ENCODE results near the gene ERCC5. TPM values are rescaled to one million over a fixed set of nuclear protein-coding genes. Genes with fewer than 3 reads are reported as not detected.

The ERCC5 gene
- total and polyA plus RNA-seq, 9 of the 15 experiments (the other 6 are each of a cell fraction or from before 2014, with no cell fraction given), result 7.4 to 43.1 (median 33.9) TPM

GRCh38 chr13:102905905-102906771 is 60.3 kb downstream of the ERCC5 start:
- Histone ChIP-seq H2AFZ (ENCODE audit: low read depth, low read length) (no peak overlapping the region), H3K9ac (ENCODE audit: insufficient read depth in 1 of 2, low read depth in 2 of 2, low read length in 2 of 2) (no peak overlapping the region), H3K27me3 (ENCODE audit: control insufficient read depth in 2 of 2, insufficient read depth in 2 of 2, low read length in 2 of 2) (no peaks in the 10 kb centered on the region), H3K4me1 (replicated peaks in 1 of 2; ENCODE audit: control insufficient read depth in 2 of 2, insufficient read depth in 2 of 2, low read length in 2 of 2) (no peaks in the 10 kb centered on the region), H3K4me3 (no peak overlapping the region), H3K79me2 (ENCODE audit: control insufficient read depth, insufficient read depth, low read length) (no peaks in the 10 kb centered on the region), H4K20me1 (replicated peaks; ENCODE audit: control insufficient read depth, insufficient read depth, low read length) (no peaks in the 10 kb centered on the region), H3K9me3 (replicated peaks; ENCODE audit: control insufficient read depth, insufficient read depth, low read depth, low read length) (no peaks in the 10 kb centered on the region), H3K27ac (ENCODE audit: extremely low read depth, low read depth, low read length) (no peak overlapping the region), H3K4me2 (ENCODE audit: insufficient read depth, low read length) (no peak overlapping the region), H3K9me1 (ENCODE audit: control insufficient read depth, insufficient read depth, low read length) (no peaks in the 10 kb centered on the region), H3K36me3 (ENCODE audit: control insufficient read depth, insufficient read depth, low read length) (no peaks in the 10 kb centered on the region)
- in situ Hi-C loops (cut with MboI) (no loop called here), intact Hi-C loops (cut with micrococcal nuclease) (no loop called here)
- no peak for ATAC-seq
- no peak for DNase-seq (ENCODE audit: extremely low read depth in 1 of 4, low spot score in 3 of 4)
- CTCF ChIA-PET (ENCODE audit: low intra/inter-chr PET ratio), result no interaction called here
- no TSS peak for BruUV-seq (replicated peaks)
- TF ChIP-seq IFI16 (CRISPR knock-in tag; IDR thresholded peaks at IDR 0.05), result no peak
- no peak for TF ChIP-seq HEY1 (CRISPR knock-in tag; IDR thresholded peaks at IDR 0.05; ENCODE audit: borderline replicate concordance)
- TF ChIP-seq NFIC (IDR thresholded peaks at IDR 0.05), result peak; percentile 81
- peak; percentile 66 for TF ChIP-seq NFIX (CRISPR knock-in tag; IDR thresholded peaks at IDR 0.05; ENCODE audit: low read depth)
- no peak for TF ChIP-seq PTRF (tag; IDR thresholded peaks at IDR 0.05)
- POLR2A ChIA-PET, result no interaction called here
- no peak for FAIRE-seq
- WGBS (ENCODE audit: insufficient coverage, low coverage, missing lambda C conversion rate), result under 1% methylated on average over 7 of the region's 7 CpGs

Measured in K562 (cell line).